IMR-90 (cell line): ENCODE measurements around the gene ZNF525. TPM values are rescaled to one million over a fixed set of nuclear protein-coding genes. Genes with fewer than 3 reads are reported as not detected.

ENCODE experiments used
- microRNA-seq, 2 experiments: library from miRNA; stranded (forward) in 1 of 2; unstranded in 1 of 2; fragments of 10-50 nt in 1 of 2; fragments of <30 nt in 1 of 2; gene quantifications in 1 of 2; microRNA quantifications in 1 of 2; one replicate each; pipeline versions ENCODE3 to v1.1.0; 2013 to 2020; ENCODE audit not compliant: insufficient read depth in 1 of 2, insufficient read length in 1 of 2, unreplicated experiment in 1 of 2
- polyA plus RNA-seq, 3 experiments: library from polyadenylated mRNA; depleted of rRNA; stranded (reverse); fragments of >200 nt; gene quantifications; 2 replicates each; pipeline ENCODE4 v1.2.3, GENCODE V29; 2012; ENCODE audit warnings: low replicate concordance in 1 of 3
- small RNA-seq, 5 experiments: library from RNA; depleted of rRNA; stranded (forward); fragments of <200 nt; gene quantifications; one replicate each; pipeline ENCODE3, GENCODE V24; 2012
- total RNA-seq: library from RNA; depleted of rRNA; stranded (reverse); fragments of >200 nt; gene quantifications from 2 replicates; pipeline ENCODE4 v1.2.3, GENCODE V29; 2012; rRNA removed

Gene ZNF525
- total and polyA plus RNA-seq, 2 of the 4 experiments (the other 2 are of a cell fraction) = 1.4 to 4.5 TPM

Small RNA genes lying within 50 kb of the gene (microRNA-seq; reads per million reads assigned to microRNA genes)
- not detected for gene RPL39P36 (ENCODE audit: insufficient read depth, insufficient read length)

Small RNA genes lying within 50 kb of the gene (small RNA-seq; reads per million reads assigned to genes)
- gene RPL39P36 = 0 reads per million in 5 experiments

Other genes with a start within 250 kb of the ZNF525 start
- gene ZNF415, start 232.8 kb upstream of the ZNF525 start, total RNA-seq = 7.7 and 7.8 TPM in 2 replicates
- 3.9 and 4.2 TPM in 2 replicates for gene ZNF415, start 232.8 kb upstream of the ZNF525 start, polyA plus RNA-seq (2012; rRNA removed)
- 8.9 and 13.4 TPM in 2 replicates for gene ZNF347, start 206.7 kb upstream of the ZNF525 start, total RNA-seq
- 2.3 and 2.8 TPM in 2 replicates for gene ZNF347, start 206.7 kb upstream of the ZNF525 start, polyA plus RNA-seq (2012; rRNA removed)
- 2.5 and 3.0 TPM in 2 replicates for gene ZNF665, start 172.3 kb upstream of the ZNF525 start, total RNA-seq
- gene ZNF665, start 172.3 kb upstream of the ZNF525 start, polyA plus RNA-seq (2012; rRNA removed) = 1.5 and 2.0 TPM in 2 replicates
- gene ZNF677, start 110.8 kb upstream of the ZNF525 start, total RNA-seq = 7.0 and 7.5 TPM in 2 replicates
- 6.0 and 6.8 TPM in 2 replicates for gene ZNF677, start 110.8 kb upstream of the ZNF525 start, polyA plus RNA-seq (2012; rRNA removed)
- gene VN1R2, start 107.4 kb upstream of the ZNF525 start, total RNA-seq = not detected in 2 replicates
- gene VN1R2, start 107.4 kb upstream of the ZNF525 start, polyA plus RNA-seq (2012; rRNA removed) = not detected in 2 replicates
- not detected in 2 replicates for gene VN1R4, start 98.0 kb upstream of the ZNF525 start, total RNA-seq
- gene VN1R4, start 98.0 kb upstream of the ZNF525 start, polyA plus RNA-seq (2012; rRNA removed) = not detected in 2 replicates
- gene ZNF845, start 32.0 kb upstream of the ZNF525 start, total RNA-seq = 9.5 and 13.1 TPM in 2 replicates
- 0.79 and 1.2 TPM in 2 replicates for gene ZNF845, start 32.0 kb upstream of the ZNF525 start, polyA plus RNA-seq (2012; rRNA removed)
- gene ZNF765, start 29.4 kb downstream of the ZNF525 start, total RNA-seq = 18.1 and 19.2 TPM in 2 replicates
- gene ZNF765, start 29.4 kb downstream of the ZNF525 start, polyA plus RNA-seq (2012; rRNA removed) = 1.5 and 2.3 TPM in 2 replicates
- gene ZNF761, start 66.3 kb downstream of the ZNF525 start, total RNA-seq = 21.9 and 26.1 TPM in 2 replicates
- gene ZNF761, start 66.3 kb downstream of the ZNF525 start, polyA plus RNA-seq (2012; rRNA removed) = 6.1 and 7.9 TPM in 2 replicates
- 3.4 and 6.1 TPM in 2 replicates for gene ZNF813, start 102.0 kb downstream of the ZNF525 start, total RNA-seq
- 0.40 and 0.82 TPM in 2 replicates for gene ZNF813, start 102.0 kb downstream of the ZNF525 start, polyA plus RNA-seq (2012; rRNA removed)
- gene ZNF331, start 172.4 kb downstream of the ZNF525 start, total RNA-seq = 11.1 and 12.2 TPM in 2 replicates
- gene ZNF331, start 172.4 kb downstream of the ZNF525 start, polyA plus RNA-seq (2012; rRNA removed) = 5.4 and 6.6 TPM in 2 replicates